ENCODE data around the gene IGSF5. TPM values are rescaled to one million over a fixed set of nuclear protein-coding genes. Genes with fewer than 3 reads are reported as not detected.

Gene IGSF5
- total RNA-seq, 1 donor, result not detected

- no peak for DNase-seq (ENCODE audit: low read depth)
- TF ChIP-seq, protein P1, sequence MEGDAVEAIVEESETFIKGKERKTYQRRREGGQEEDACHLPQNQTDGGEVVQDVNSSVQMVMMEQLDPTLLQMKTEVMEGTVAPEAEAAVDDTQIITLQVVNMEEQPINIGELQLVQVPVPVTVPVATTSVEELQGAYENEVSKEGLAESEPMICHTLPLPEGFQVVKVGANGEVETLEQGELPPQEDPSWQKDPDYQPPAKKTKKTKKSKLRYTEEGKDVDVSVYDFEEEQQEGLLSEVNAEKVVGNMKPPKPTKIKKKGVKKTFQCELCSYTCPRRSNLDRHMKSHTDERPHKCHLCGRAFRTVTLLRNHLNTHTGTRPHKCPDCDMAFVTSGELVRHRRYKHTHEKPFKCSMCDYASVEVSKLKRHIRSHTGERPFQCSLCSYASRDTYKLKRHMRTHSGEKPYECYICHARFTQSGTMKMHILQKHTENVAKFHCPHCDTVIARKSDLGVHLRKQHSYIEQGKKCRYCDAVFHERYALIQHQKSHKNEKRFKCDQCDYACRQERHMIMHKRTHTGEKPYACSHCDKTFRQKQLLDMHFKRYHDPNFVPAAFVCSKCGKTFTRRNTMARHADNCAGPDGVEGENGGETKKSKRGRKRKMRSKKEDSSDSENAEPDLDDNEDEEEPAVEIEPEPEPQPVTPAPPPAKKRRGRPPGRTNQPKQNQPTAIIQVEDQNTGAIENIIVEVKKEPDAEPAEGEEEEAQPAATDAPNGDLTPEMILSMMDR (IDR thresholded peaks at IDR 0.05; ENCODE audit: insufficient read depth, low read depth, low read length), result no peak
- no peak overlapping the region for H3K4me3 ChIP-seq (ENCODE audit: low read depth, low read length)
Observed at GRCh38 chr21:39845571-39846130, 100.7 kb downstream of the IGSF5 start.

- DNase-seq (ENCODE audit: low read depth), result no peak
- no peak overlapping the region for H3K4me3 ChIP-seq (ENCODE audit: low read depth, low read length)
- TF ChIP-seq, protein P1 (IDR thresholded peaks at IDR 0.05; ENCODE audit: insufficient read depth, low read depth, low read length), result no peak
Observed at GRCh38 chr21:39847877-39848276, 102.9 kb downstream of the IGSF5 start.

DNA sequence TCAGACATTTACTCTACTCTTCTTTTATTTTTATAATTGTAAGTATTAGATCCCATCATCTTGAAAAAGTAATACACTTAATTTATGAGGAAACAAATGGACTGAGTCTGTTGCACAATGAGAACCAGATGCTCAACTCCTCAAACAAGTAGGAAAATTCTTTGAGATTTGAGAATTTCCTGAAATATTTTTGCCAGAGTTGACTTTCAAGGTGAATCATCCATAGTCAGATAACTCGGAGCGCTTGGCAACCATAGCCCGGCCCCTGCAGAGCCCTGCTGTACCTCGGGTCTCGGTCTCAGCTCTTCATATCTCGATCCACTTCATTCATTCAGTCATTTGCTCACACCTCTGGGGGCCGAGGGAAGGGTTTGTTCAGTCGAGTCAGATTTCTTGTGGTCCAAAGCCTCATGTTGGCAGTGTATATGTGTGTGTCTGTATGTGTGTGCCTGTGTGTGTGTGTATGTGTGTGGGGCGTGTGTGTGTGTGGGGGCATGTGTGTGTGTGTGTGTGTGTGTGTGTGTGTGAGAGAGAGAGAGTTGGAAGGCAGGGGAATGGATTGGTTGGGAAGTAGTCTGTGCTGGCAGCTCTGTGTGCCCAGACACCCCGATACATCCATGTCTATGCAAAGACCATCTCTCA lies 104.2 kb downstream of the IGSF5 start:
- no peak overlapping the region for H3K4me3 ChIP-seq (ENCODE audit: low read depth, low read length)
- TF ChIP-seq, protein P1 (IDR thresholded peaks at IDR 0.05; ENCODE audit: insufficient read depth, low read depth, low read length), result no peak
- DNase-seq (ENCODE audit: low read depth), result no peak

DNA sequence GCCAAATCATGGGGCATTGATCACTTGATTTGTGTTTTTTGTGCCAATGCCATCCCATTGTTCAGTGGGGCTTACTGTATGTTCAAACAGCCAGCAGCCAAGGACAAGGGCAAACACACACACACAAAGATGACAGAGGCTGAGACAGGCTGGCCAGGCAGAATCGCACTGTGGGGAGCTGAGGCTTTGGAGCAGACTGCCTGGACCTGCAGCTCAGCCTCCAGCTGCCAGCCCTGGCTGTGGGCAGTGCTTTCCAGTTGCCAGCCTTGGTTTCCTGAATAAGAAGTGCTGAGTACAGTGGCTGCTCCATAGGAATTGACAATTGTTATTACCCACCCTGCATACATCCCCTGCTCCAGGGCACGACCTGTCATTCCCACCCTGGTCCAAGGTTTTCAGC lies 105.3 kb downstream of the IGSF5 start:
- H3K4me3 ChIP-seq (ENCODE audit: low read depth, low read length), result no peak overlapping the region
- TF ChIP-seq, protein P1 (IDR thresholded peaks at IDR 0.05; ENCODE audit: insufficient read depth, low read depth, low read length), result no peak
- no peak for DNase-seq (ENCODE audit: low read depth)

GRCh38 chr21:39851002-39851618 lies 106.1 kb downstream of the IGSF5 start:
- no peak overlapping the region for H3K4me3 ChIP-seq (ENCODE audit: low read depth, low read length)
- TF ChIP-seq, protein P1 (IDR thresholded peaks at IDR 0.05; ENCODE audit: insufficient read depth, low read depth, low read length), result no peak
- no peak for DNase-seq (ENCODE audit: low read depth)

Other genes starting within 250 kb of the IGSF5 start
- under 0.01 TPM in 1 of 2 replicates, not detected in the other for gene B3GALT5, start 132.2 kb upstream of the IGSF5 start, total RNA-seq
- not detected in 2 replicates for gene PCP4, start 122.3 kb downstream of the IGSF5 start, total RNA-seq

All from fibroblast of villous mesenchyme (primary cell).